ENCODE results near the gene LRRTM3. TPM values are rescaled to one million over a fixed set of nuclear protein-coding genes. Genes with fewer than 3 reads are reported as not detected.

Gene LRRTM3
- total RNA-seq, 6 experiments from 2014 or later: not detected

DNA sequence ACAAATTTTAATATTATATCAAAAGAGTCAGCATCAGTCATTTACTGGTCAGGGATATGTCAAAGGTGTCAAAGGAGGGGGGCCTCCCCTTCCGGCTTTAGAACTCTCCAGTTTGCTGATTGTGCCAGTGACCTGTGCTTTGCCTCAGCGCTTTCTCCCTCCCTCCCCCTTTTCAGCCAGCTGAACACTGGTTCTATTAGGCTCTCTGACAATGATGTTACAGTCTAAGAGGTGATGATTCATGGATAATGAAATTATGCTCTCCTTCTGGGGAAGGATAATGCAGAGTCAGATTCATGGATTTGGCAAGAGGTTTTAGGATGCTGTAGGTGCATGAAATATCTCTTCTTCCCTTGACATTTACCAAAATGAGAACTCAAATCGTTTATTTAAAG lies 6.1 kb downstream of the LRRTM3 start:
- 40% methylated on average over 3 of the region's 3 CpGs for WGBS (ENCODE audit: insufficient coverage, low coverage, low lambda C conversion rate, missing lambda C conversion rate)
- TF ChIP-seq, protein P1, sequence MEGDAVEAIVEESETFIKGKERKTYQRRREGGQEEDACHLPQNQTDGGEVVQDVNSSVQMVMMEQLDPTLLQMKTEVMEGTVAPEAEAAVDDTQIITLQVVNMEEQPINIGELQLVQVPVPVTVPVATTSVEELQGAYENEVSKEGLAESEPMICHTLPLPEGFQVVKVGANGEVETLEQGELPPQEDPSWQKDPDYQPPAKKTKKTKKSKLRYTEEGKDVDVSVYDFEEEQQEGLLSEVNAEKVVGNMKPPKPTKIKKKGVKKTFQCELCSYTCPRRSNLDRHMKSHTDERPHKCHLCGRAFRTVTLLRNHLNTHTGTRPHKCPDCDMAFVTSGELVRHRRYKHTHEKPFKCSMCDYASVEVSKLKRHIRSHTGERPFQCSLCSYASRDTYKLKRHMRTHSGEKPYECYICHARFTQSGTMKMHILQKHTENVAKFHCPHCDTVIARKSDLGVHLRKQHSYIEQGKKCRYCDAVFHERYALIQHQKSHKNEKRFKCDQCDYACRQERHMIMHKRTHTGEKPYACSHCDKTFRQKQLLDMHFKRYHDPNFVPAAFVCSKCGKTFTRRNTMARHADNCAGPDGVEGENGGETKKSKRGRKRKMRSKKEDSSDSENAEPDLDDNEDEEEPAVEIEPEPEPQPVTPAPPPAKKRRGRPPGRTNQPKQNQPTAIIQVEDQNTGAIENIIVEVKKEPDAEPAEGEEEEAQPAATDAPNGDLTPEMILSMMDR (IDR thresholded peaks at IDR 0.05): no peak
- TF ChIP-seq POLR2A (IDR thresholded peaks at IDR 0.05): no peak
- no peak for DNase-seq
- H3K36me3 ChIP-seq: no peaks in the 10 kb centered on the region
- intact Hi-C loops (cut with DNase I): no loop called here
- no peak overlapping the region for H3K27ac ChIP-seq
- no peaks in the 10 kb centered on the region for H3K9me3 ChIP-seq
- no peak for ATAC-seq
- H3K27me3 ChIP-seq: peaks cover 0 to 9% of the 10 kb centered on the region in 2 donors
- H3K4me1 ChIP-seq: no peaks in the 10 kb centered on the region
- no peak overlapping the region for H3K4me3 ChIP-seq

DNA sequence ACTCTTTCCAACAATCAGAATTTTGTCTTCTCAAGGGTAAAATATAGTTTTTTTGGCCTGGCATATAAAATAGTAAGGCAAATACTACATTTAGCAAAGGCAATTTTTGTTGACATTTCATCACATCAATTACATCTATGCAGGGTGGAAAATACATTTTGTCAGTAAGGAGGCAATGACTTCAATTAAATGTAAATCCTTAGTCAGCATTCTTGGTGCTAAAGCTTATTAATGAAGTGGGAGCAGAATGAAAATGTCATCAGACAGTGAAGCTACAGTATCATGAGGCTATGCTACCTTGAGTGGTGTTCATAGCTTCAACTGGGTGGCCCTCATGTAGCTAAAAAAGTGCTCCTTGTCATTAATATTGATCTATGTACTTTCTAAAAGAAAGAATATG lies 8.9 kb downstream of the LRRTM3 start:
- no peaks in the 10 kb centered on the region for H3K4me1 ChIP-seq
- TF ChIP-seq, protein P1 (IDR thresholded peaks at IDR 0.05): no peak
- no peak for TF ChIP-seq POLR2A (IDR thresholded peaks at IDR 0.05)
- DNase-seq: no peak
- peaks cover 0 to 4% of the 10 kb centered on the region in 2 donors for H3K27me3 ChIP-seq
- intact Hi-C loops (cut with DNase I): no loop called here
- H3K4me3 ChIP-seq: no peak overlapping the region
- no peaks in the 10 kb centered on the region for H3K9me3 ChIP-seq
- no peak overlapping the region for H3K27ac ChIP-seq
- H3K36me3 ChIP-seq: no peaks in the 10 kb centered on the region
- ATAC-seq: no peak

DNA sequence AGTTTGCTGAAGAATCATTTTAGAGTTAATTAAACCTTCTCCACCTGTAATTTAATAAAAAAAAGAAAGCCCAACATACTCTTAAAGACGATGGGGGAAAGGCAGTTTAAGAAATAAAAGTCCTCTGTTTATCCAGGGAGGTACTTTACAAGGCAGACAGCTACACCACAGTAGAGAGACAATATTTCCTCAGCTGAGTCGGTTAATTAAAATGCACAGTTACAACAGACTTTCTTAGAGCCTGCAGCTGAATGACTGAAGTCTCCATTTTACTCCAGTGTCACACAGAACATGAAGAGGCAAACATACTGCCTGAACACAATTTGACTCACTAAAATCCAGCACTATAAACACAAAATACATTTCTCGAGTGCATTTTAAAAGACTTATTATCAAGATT lies 15.1 kb downstream of the LRRTM3 start:
- 70% methylated on average over 3 of the region's 3 CpGs for WGBS (ENCODE audit: insufficient coverage, low coverage, low lambda C conversion rate, missing lambda C conversion rate)
- Histone ChIP-seq H3K4me1 (no peaks in the 10 kb centered on the region), H3K9me3 (no peaks in the 10 kb centered on the region), H3K36me3 (no peaks in the 10 kb centered on the region), H3K4me3 (no peak overlapping the region), H3K27me3 (no peaks in the 10 kb centered on the region), H3K27ac (no peak overlapping the region)
- intact Hi-C loops (cut with DNase I): no loop called here
- no peak for DNase-seq
- no peak for TF ChIP-seq POLR2A (IDR thresholded peaks at IDR 0.05)
- TF ChIP-seq, protein P1 (IDR thresholded peaks at IDR 0.05): no peak
- no peak for ATAC-seq

DNA sequence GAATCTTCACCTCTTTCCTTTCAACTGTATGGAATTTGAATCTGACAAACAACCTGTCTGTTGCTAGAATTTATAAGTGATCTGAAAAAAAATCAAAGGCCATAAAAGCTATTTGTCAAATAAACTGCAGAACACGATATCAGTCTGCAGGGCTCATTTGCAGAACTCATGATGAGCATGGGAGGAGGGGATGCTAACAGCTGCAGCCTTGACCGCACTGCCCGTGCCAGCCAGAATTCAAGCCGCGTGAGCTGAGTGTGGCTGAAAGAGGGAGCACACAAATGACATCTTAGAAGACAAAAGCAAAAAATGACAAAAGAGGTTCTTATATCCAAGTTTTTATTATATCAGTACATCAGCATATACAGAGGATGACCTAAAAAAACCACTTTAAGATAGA lies 15.7 kb downstream of the LRRTM3 start:
- Histone ChIP-seq H3K27ac (no peak overlapping the region), H3K4me1 (no peaks in the 10 kb centered on the region), H3K36me3 (no peaks in the 10 kb centered on the region), H3K4me3 (no peak overlapping the region), H3K27me3 (no peaks in the 10 kb centered on the region), H3K9me3 (no peaks in the 10 kb centered on the region)
- whole genome bisulfite sequencing (ENCODE audit: insufficient coverage, low coverage, low lambda C conversion rate, missing lambda C conversion rate): 79% methylated on average over 5 of the region's 5 CpGs
- ATAC-seq: no peak
- TF ChIP-seq, protein P1 (IDR thresholded peaks at IDR 0.05): no peak
- no peak for TF ChIP-seq POLR2A (IDR thresholded peaks at IDR 0.05)
- intact Hi-C loops (cut with DNase I): no loop called here
- DNase-seq: no peak

DNA sequence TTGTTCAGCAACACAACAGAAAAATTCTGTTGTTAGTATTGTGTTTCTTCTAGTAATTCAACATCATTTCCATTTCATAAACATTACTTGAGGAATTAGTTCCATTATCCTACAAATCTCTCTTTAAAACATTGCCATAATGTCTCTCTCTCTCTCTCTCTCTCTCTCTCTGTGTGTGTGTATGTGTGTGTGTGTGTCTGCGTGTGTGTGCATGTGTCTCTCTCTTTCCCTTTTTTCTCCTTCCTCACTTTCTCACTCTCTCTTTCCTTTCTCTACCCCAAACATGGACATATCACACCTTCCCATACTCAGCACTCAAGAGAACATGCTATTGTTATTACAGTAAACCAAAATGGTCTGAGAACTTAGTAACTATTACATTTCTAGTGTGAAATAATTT lies 16.6 kb downstream of the LRRTM3 start:
- Histone ChIP-seq H3K4me1 (no peaks in the 10 kb centered on the region), H3K36me3 (no peaks in the 10 kb centered on the region), H3K4me3 (no peak overlapping the region), H3K9me3 (no peaks in the 10 kb centered on the region), H3K27ac (no peak overlapping the region), H3K27me3 (no peaks in the 10 kb centered on the region)
- DNase-seq (no peak), ATAC-seq (no peak)
- WGBS (ENCODE audit: insufficient coverage, low coverage, low lambda C conversion rate, missing lambda C conversion rate): 67% methylated on average over 1 of the region's 1 CpG
- TF ChIP-seq, protein P1 (IDR thresholded peaks at IDR 0.05): no peak
- TF ChIP-seq POLR2A (IDR thresholded peaks at IDR 0.05): no peak
- intact Hi-C loops (cut with DNase I): no loop called here
